Measurements from ENCODE around the gene GRIFIN.

DNA sequence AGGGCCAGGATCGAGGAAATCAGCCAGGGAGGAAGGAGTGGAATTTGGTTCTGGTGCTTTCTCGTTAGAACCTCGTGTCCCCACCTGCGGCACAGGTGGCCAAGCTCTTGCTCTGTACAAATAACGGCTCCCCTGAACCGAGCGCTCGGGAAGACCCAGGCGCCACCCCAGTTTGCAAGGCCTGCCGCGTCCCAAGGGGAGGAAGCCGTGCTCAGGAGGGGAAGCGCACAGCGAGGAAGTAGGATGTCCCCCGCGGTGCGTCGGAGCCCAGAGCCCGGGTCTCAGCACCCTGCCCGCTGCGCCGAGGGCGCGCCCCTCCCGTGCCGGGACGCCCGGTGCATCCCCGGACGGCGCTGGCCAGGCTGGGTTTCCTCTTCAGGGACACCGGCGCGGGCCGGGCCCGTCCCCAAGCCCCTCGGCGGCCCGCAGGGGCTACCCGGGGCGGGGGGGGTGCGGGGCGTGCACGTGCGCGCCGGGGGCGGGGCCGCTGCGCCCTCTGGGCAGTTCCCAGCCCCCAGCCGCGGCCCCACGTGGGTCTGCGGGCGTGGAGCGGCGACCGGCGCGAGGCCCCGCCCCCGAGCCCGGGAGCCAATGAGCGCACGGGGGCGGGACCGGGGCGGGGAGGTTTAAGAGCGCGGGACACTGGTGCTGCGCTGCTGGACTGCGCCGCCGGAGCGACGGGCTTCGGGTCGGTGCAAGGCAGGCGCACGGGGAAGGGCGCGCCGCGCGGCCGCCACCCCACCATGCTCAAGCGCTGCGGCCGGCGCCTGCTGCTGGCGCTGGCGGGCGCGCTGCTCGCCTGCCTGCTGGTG, 43.1 kb upstream of the GRIFIN start, which contains the start of gene LFNG:
- TF ChIP-seq, protein P1, sequence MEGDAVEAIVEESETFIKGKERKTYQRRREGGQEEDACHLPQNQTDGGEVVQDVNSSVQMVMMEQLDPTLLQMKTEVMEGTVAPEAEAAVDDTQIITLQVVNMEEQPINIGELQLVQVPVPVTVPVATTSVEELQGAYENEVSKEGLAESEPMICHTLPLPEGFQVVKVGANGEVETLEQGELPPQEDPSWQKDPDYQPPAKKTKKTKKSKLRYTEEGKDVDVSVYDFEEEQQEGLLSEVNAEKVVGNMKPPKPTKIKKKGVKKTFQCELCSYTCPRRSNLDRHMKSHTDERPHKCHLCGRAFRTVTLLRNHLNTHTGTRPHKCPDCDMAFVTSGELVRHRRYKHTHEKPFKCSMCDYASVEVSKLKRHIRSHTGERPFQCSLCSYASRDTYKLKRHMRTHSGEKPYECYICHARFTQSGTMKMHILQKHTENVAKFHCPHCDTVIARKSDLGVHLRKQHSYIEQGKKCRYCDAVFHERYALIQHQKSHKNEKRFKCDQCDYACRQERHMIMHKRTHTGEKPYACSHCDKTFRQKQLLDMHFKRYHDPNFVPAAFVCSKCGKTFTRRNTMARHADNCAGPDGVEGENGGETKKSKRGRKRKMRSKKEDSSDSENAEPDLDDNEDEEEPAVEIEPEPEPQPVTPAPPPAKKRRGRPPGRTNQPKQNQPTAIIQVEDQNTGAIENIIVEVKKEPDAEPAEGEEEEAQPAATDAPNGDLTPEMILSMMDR (IDR thresholded peaks at IDR 0.05; ENCODE audit: poor library complexity): no peak
- TF ChIP-seq EZH2 (IDR thresholded peaks at IDR 0.05; ENCODE audit: borderline replicate concordance): no peak

Data from hepatocyte (in vitro differentiated cells).